Activated naive CD4-positive, alpha-beta T cell treated with anti-CD3 and anti-CD28 coated beads, Interleukin-2, amount 10 ng/mL, durations not matched to agents 7 days and 5 days (primary cell): ENCODE results near the gene PIGO.

Source experiments
- CTCF ChIA-PET: fragments of 350-600 bp; sonication (Branson Sonifier 250); formaldehyde crosslinking; loops from one replicate; lab custom pipeline; 2021; ENCODE audit warnings: antibody characterized with exemption; lab: Charles Lee
- DNase-seq: peaks from one replicate; pipeline ENCODE4 v3.0.0-alpha.2; 2020
- H3K27ac Mint-ChIP-seq: one replicate; pipeline ENCODE4 v1.8.0; 2021; ENCODE audit warnings: mild to moderate bottlenecking, moderate library complexity, mixed read lengths
- H3K27me3 Mint-ChIP-seq: one replicate; pipeline ENCODE4 v1.8.0; 2021; ENCODE audit warnings: mild to moderate bottlenecking, mixed read lengths
- H3K36me3 Mint-ChIP-seq: one replicate; pipeline ENCODE4 v1.8.0; 2021; ENCODE audit warnings: mixed read lengths
- H3K4me1 Mint-ChIP-seq: one replicate; pipeline ENCODE4 v1.8.0; 2021; ENCODE audit warnings: mixed read lengths
- H3K4me3 Mint-ChIP-seq: one replicate; pipeline ENCODE4 v1.8.0; 2021; ENCODE audit warnings: mild to moderate bottlenecking, moderate library complexity, mixed read lengths
- H3K9me3 Mint-ChIP-seq: one replicate; pipeline ENCODE4 v1.8.0; 2021; ENCODE audit warnings: mixed read lengths

Gene PIGO

DNA sequence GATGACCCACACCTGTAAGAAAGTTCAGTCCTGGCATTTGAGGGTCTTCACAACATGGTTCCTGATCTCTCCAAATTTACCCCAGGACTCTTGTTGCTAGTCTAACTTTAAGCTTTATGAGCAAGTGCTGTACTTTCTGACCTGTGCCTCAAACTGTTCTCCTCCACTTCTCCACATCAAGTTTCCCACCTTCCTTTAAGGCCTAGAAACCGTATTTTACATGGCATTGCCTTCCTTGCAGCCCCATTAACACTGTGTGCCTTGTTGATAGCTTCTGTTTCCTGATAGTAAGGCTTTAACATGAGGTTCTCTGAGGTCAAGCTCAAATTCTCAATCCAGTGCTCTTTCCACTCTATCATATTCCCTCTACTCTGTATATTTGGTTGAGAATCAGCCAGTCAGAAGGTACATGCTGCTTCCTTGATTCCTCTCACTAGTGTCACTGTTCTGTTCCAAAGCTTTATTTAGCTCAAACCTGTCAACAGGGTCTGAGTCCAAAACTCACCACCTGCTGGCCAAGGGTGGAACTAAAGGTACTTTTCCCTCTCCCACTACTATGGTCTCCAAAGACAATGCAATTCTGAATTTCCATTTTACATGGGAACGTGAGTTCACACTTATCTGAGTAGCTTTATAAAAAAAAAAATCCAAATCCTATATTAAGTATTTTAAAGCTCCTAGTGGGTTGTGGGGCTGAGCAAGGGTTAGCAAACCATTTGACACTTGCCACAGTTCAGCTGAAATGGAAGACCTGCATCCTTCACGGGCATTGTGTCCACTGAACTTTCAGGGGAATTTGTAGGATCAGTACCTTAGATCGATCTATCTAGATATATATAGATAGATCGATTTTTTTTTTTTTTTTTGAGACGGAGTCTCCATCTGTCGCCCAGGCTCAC lies 45.1 kb downstream of the PIGO start:
- no peaks in the 10 kb centered on the region for H3K9me3 Mint-ChIP-seq
- H3K27ac Mint-ChIP-seq: no peak overlapping the region
- peaks cover 38% of the 10 kb centered on the region for H3K36me3 Mint-ChIP-seq
- H3K4me1 Mint-ChIP-seq: no peaks in the 10 kb centered on the region
- CTCF ChIA-PET: interaction anchor here (0.7 to 3.3 kb wide), 30 partner anchors 8 to 292 kb away, joined by 3 to 71 read pairs (median 5); no protein-coding TSS in a partner anchor
- H3K4me3 Mint-ChIP-seq: no peak overlapping the region
- H3K27me3 Mint-ChIP-seq: no peaks in the 10 kb centered on the region
- DNase-seq: peak; percentile 72

DNA sequence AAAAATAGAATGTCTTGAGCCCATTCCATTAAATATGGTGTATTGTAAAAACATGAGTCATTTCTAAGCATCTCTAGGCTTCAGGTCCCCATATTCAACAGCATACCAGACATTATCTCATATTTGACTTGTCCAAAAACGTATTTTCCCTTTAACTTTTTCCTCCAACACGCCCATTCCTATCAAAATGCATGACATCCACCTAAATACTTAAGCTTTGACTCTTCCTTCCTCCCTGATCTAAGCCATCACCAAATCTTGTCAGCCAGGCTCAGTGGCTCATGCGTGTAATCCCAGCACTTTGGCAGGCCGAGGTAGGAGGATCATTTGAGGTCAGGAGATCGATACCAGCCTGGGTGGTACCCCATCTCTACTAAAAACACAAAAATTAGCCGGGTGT lies 47.9 kb downstream of the PIGO start:
- peaks cover 22% of the 10 kb centered on the region for H3K36me3 Mint-ChIP-seq
- H3K9me3 Mint-ChIP-seq: no peaks in the 10 kb centered on the region
- DNase-seq: no peak
- no peak overlapping the region for H3K4me3 Mint-ChIP-seq
- H3K27ac Mint-ChIP-seq: no peak overlapping the region
- CTCF ChIA-PET: no interaction called here
- no peaks in the 10 kb centered on the region for H3K27me3 Mint-ChIP-seq
- no peaks in the 10 kb centered on the region for H3K4me1 Mint-ChIP-seq

DNA sequence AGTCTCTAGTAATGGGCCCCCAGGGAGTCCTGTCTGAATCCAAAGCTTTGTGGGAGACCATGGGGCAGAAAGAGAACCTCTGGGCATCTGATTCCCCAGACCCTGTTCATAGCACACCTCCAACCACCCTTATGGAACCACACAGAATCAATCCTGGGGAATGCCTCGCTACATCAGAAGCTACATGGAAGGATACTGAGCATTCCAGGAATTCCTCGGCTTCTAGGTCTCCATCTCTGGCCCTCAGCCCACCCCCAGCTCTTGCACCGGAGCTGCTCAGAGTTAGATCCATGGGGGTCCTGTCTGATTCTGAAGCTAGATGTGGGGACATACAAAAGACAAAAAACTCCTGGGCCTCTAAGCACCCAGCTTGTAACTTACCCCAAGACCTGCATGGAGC lies 52.3 kb downstream of the PIGO start:
- H3K27me3 Mint-ChIP-seq: no peaks in the 10 kb centered on the region
- no peaks in the 10 kb centered on the region for H3K4me1 Mint-ChIP-seq
- CTCF ChIA-PET: interaction anchor here (1.4 to 1.9 kb wide), 4 partner anchors 8 to 284 kb away, joined by 3 to 8 read pairs (median 4); no protein-coding TSS in a partner anchor
- no peak for DNase-seq
- no peaks in the 10 kb centered on the region for H3K9me3 Mint-ChIP-seq
- H3K4me3 Mint-ChIP-seq: no peak overlapping the region
- H3K27ac Mint-ChIP-seq: no peak overlapping the region
- H3K36me3 Mint-ChIP-seq: peaks cover 12% of the 10 kb centered on the region

DNA sequence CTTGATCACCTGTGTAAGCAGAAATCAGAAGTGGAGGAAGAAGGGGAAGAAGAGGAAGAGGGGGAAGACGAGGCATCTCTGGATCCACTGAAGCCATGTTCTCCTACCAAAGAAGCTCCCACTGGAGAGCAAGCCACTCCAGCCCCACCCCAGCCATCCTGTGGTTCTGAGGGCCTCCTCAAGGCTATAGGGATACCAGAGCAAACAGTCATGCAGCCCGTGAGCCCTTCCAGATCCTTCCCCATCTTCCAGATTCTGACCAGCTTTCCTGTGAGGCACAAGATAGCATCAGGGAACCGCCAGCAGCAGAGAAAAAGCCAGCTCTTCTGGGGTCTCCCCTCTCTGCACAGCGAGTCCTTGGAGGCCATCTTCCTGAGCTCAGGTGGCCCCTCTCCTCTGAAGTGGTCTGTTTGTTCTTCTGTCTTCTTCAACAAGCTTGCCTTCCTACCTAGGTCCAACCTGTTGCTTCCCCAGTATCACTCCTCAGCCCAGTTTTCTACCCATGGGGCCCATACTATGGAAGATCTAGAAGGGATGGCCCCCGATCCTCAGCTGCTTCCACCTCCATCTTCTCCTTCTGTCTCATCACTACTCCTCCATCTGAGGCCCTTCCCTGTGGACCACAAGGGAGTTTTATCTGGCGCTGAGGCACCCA lies 53.4 kb downstream of the PIGO start:
- H3K27me3 Mint-ChIP-seq: no peaks in the 10 kb centered on the region
- no peaks in the 10 kb centered on the region for H3K9me3 Mint-ChIP-seq
- DNase-seq: no peak
- no peaks in the 10 kb centered on the region for H3K4me1 Mint-ChIP-seq
- H3K36me3 Mint-ChIP-seq: peaks cover 5% of the 10 kb centered on the region
- no peak overlapping the region for H3K4me3 Mint-ChIP-seq
- CTCF ChIA-PET: interaction anchor here (1.3 to 1.9 kb wide), 5 partner anchors 7 to 283 kb away, joined by 3 to 8 read pairs (median 3); no protein-coding TSS in a partner anchor
- peak overlapping the region; percentile 9 for H3K27ac Mint-ChIP-seq

DNA sequence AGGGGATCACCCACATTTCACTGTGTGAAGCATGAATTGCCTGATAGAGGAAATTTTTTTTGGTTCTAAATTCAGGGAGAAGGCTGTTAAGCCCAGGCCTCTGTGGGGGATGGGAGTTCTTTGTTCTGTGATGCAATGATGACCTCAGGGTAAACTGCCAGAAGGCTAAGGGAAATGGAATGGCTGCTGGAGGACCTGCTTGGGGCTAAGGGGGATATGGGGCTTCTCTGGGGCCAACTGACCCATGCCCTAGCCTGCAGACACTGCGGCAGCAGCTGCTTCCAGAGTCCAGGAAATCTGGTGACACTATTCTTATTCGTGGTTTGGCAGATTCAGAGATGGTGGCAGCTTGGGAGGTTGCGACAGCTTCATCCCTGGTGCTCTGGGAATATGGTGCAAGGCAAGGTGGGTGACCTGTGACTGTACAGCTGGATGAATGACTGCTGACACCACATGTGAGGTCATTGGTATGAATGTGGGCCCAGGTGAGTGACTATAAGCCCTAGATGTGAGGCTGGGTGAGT lies 54.2 kb downstream of the PIGO start:
- H3K4me1 Mint-ChIP-seq: no peaks in the 10 kb centered on the region
- H3K27me3 Mint-ChIP-seq: no peaks in the 10 kb centered on the region
- no peak for DNase-seq
- H3K27ac Mint-ChIP-seq: peak overlapping the region; percentile 58
- no peak overlapping the region for H3K4me3 Mint-ChIP-seq
- CTCF ChIA-PET: interaction anchor here (0.7 to 1.9 kb wide), 4 partner anchors 9 to 143 kb away, joined by 3 to 5 read pairs (median 3); no protein-coding TSS in a partner anchor
- peaks cover 5% of the 10 kb centered on the region for H3K36me3 Mint-ChIP-seq
- no peaks in the 10 kb centered on the region for H3K9me3 Mint-ChIP-seq
